ENCODE measurements around the gene AP4B1.

DNA sequence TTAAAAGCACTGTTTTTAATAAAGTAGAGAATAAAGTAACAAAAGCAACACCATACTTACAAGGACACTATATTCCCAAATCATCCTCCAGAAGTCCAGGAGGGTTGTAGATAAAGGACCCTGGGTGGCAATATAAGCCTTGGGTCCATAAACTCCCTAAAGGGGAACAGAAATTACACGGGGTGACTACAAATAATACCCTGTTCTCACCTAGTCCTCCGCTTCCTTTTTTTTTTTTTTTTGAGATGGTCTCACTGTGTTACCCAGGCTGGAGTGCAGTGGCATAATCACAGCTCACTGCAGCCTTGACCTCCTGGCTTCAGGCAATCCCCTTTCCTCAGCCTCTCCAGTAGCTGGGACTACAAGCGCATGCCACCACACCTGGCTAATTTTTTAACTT lies 46.2 kb downstream of the AP4B1 start:
- TF ChIP-seq, protein P1, sequence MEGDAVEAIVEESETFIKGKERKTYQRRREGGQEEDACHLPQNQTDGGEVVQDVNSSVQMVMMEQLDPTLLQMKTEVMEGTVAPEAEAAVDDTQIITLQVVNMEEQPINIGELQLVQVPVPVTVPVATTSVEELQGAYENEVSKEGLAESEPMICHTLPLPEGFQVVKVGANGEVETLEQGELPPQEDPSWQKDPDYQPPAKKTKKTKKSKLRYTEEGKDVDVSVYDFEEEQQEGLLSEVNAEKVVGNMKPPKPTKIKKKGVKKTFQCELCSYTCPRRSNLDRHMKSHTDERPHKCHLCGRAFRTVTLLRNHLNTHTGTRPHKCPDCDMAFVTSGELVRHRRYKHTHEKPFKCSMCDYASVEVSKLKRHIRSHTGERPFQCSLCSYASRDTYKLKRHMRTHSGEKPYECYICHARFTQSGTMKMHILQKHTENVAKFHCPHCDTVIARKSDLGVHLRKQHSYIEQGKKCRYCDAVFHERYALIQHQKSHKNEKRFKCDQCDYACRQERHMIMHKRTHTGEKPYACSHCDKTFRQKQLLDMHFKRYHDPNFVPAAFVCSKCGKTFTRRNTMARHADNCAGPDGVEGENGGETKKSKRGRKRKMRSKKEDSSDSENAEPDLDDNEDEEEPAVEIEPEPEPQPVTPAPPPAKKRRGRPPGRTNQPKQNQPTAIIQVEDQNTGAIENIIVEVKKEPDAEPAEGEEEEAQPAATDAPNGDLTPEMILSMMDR (IDR thresholded peaks at IDR 0.05) = no peak
- no peak for TF ChIP-seq EP300 (IDR thresholded peaks at IDR 0.05)

All from esophagus muscularis mucosa (tissue), 3 donors.